Bronchial epithelial cell (primary cell): ENCODE measurements around the gene BTG2. TPM values are rescaled to one million over a fixed set of nuclear protein-coding genes. Genes with fewer than 3 reads are reported as not detected.

Source experiments
- DNase-seq: peaks from one replicate; pipeline ENCODE4 v3.0.0-alpha.2; 2010; ENCODE audit warnings: low read depth
- FAIRE-seq: peaks from 2 replicates; lab custom pipeline; 2011; peaks lifted over from hg19 to GRCh38; lab: Jason Lieb, UNC
- H3K27me3 ChIP-seq: 2 replicates; pipeline ENCODE4 v1.5.1; 2011; ENCODE audit warnings: low read length; ENCODE audit not compliant: control insufficient read depth, insufficient read depth
- H3K36me3 ChIP-seq: 2 replicates; pipeline ENCODE4 v1.5.1; 2011; ENCODE audit warnings: low read length; ENCODE audit not compliant: control insufficient read depth, insufficient read depth
- H3K4me3 ChIP-seq: 2 replicates; pipeline ENCODE4 v1.5.1; 2011; ENCODE audit warnings: mild to moderate bottlenecking, low read depth, low read length, control low read depth
- total RNA-seq: library from RNA; depleted of rRNA; stranded (reverse); fragments of >200 nt; gene quantifications from 2 replicates; pipeline ENCODE4 v1.2.1, GENCODE V29; 2014
- TF ChIP-seq, protein P1 (sequence below): IDR thresholded peaks from 2 replicates; pipeline ENCODE4 v1.5.1; 2011; ENCODE audit warnings: mild to moderate bottlenecking, moderate library complexity, low read length, control low read depth, inconsistent platforms; ENCODE audit not compliant: insufficient read depth, severe bottlenecking

Gene BTG2
- total RNA-seq, 1 donor from 2014 or later: 12.9 TPM

DNA sequence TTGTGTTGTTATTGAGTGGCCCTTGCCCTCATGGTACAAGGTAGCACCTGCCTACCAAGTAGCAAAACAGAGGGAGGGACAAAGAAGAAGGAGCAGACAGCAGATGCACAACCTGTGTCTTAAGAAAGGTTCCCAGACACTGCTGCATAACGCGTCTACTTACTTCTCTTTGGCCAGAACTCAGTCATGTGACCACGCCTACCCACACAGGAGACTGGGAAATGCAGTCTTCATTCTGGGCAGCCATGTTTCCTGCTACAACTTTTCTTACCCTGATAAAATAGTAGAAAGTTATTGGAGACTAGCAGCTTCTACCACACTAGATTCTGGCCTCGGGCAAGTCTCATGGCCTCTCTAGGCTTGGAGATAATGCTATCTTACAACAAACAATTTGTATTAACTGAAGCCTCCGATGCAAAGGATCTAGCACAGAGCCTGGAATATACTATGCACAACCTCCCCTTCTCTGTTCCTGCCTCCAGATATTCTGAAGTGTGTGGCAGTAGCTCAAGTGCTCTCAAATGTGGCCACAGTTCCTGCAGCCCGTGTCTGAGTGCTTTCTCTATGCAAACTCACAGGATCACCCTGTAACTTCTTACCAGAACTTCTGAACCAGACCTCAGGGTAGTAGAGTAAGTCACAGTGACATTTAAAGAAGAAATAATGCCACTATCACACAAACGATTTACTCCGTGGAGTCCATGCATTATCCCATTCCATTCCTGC is 34.1 kb upstream of the BTG2 start:
- TF ChIP-seq, protein P1, sequence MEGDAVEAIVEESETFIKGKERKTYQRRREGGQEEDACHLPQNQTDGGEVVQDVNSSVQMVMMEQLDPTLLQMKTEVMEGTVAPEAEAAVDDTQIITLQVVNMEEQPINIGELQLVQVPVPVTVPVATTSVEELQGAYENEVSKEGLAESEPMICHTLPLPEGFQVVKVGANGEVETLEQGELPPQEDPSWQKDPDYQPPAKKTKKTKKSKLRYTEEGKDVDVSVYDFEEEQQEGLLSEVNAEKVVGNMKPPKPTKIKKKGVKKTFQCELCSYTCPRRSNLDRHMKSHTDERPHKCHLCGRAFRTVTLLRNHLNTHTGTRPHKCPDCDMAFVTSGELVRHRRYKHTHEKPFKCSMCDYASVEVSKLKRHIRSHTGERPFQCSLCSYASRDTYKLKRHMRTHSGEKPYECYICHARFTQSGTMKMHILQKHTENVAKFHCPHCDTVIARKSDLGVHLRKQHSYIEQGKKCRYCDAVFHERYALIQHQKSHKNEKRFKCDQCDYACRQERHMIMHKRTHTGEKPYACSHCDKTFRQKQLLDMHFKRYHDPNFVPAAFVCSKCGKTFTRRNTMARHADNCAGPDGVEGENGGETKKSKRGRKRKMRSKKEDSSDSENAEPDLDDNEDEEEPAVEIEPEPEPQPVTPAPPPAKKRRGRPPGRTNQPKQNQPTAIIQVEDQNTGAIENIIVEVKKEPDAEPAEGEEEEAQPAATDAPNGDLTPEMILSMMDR: no peak
- H3K36me3 ChIP-seq: no peaks in the 10 kb centered on the region
- DNase-seq (peak; percentile 68), FAIRE-seq (no peak)
- H3K27me3 ChIP-seq: no peaks in the 10 kb centered on the region
- no peak overlapping the region for H3K4me3 ChIP-seq

DNA sequence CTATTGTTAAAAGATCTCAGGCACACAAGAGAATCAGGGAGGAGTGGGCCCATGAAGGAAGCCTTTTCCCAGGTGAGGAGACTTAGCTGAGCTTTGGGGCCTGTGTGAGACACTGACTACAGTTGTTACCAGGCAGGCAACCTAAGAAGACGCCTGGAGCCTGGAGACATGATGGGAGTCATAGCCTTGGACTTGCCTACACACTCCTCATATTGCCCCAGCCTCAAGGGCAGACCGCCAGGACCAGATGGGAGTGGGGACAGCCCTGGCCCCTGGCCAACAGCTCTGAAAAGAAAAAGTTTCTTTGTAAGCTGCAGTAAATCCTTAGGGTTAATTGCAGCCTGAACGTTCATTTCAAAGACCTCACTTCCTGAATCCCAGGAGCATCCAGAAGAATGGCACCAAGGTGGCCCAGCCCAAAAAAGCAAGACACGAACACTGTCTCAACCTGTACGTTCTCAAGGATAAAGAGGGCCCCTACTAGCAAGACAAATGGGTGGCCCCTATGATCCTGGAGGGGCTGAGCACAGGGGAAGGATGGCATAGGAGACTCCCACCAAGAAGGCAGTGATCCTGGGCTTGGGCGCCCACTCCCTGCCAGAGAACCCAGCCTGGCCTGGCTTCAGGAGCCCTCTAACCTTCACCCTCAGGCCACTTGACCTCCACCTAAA is 33.2 kb upstream of the BTG2 start:
- DNase-seq: no peak

DNA sequence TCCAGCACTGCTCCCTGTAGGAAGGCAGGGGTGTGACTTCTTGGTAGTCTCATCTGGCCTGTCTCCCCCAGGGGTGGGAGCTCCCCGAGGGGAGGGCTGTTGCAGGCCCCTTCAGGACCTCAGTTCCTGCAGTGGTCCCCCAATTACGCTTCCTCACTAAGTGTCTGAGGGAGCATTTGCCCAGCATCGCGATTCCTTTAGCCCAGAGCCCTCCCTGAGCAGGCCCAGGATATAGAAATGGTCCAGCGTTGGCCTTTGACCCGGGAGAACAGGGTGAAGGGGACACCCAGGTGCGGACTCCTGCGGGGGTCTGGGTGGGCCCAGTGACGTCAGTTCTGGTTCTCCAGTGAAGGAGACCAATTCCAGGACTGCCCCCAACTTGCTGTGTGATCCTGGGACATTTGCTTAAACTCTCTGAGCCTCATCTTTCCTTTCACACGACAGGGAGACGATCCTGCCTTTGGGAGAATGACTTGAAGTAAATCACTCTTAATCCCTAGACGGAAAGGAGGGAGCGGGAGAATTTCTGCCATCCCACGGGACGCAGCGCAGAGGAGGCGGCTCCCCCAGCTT is 32.6 kb upstream of the BTG2 start:
- DNase-seq (no peak), FAIRE-seq (no peak)
- H3K27me3 ChIP-seq: no peaks in the 10 kb centered on the region
- H3K36me3 ChIP-seq: no peaks in the 10 kb centered on the region
- TF ChIP-seq, protein P1: no peak
- no peak overlapping the region for H3K4me3 ChIP-seq

More for the DNA sequence above, 33.2 kb upstream of the BTG2 start:
- H3K36me3 ChIP-seq: no peaks in the 10 kb centered on the region
- no peak overlapping the region for H3K4me3 ChIP-seq
- TF ChIP-seq, protein P1: no peak
- H3K27me3 ChIP-seq: no peaks in the 10 kb centered on the region
- no peak for FAIRE-seq

DNA sequence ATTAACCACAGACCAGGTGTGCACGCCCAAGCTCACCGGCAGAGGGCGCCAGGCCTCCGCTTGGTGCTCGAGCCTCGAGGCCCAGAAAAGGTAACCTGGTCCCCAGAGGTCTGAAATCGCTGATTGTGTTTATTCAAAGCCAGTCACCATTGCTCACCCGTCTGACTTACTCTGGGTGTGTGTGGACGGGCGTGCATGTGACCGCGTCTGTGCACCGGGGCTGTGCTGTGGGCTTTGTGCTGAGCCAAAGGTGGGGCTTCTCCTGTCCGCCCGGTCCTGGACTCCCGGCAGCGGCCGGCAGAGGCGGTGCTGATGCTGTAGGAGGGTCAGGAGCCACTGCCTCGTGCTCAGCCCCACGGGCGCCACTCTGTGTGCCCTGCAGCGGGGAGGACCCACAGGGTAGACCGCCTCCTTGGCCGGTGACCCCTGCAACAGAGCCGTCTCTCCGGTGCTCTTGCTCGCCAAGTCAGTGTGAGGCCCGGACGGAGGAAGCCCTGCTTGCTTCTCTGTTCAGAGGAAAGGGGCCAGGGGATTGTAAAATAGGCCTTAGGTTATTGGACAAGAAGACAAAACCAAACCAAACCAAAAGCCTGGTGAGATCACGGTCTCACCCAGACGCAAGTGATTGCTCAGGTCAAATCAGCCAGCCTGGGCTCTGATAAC is 32.0 kb upstream of the BTG2 start:
- no peak for FAIRE-seq

DNA sequence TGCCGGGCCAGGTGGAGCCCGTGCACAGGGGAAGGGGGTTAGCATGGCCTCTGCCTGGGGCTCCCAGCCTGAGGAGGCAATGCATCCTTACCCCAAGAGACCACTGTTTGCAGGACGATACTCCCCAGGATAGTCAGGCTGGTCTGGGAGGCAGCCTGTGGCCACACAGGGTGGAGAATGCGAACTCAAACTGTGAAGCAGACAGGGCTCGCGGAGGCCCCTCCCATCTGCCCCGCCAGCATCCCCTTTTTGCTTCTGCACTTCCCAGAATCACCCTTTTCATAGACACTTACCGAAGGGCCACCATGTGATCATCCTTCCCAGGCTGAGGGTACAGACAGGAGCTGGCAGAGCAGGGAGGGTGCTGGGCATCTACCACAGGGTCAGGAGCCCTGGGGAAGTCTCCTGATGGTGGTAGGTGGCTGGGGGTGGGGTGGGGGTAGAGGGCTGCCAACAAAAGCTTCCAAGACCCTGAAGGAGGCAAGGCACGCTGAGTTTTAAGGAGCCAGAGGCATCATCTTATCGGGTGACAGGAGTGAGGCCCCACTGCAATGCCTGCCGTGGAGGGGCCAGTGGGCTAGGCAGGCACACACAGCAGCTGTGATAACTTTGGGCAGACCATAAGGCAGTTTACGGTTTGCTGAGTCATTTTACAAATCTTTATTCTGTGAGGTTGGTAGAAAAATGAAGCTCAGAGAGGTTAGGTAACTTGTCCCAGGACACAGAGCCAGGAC is 31.3 kb upstream of the BTG2 start:
- H3K4me3 ChIP-seq: no peak overlapping the region
- TF ChIP-seq, protein P1: no peak

More for the DNA sequence above, 32.0 kb upstream of the BTG2 start:
- DNase-seq: peak; percentile 96
- no peaks in the 10 kb centered on the region for H3K36me3 ChIP-seq
- no peak overlapping the region for H3K4me3 ChIP-seq
- no peaks in the 10 kb centered on the region for H3K27me3 ChIP-seq
- TF ChIP-seq, protein P1: peak; percentile 99

More for the DNA sequence above, 31.3 kb upstream of the BTG2 start:
- FAIRE-seq: no peak
- DNase-seq: no peak
- Histone ChIP-seq H3K36me3 (no peaks in the 10 kb centered on the region), H3K27me3 (no peaks in the 10 kb centered on the region)
